Measurements from ENCODE around the gene RBM38. TPM values are rescaled to one million over a fixed set of nuclear protein-coding genes. Genes with fewer than 3 reads are reported as not detected.

Gene RBM38
- total and polyA plus RNA-seq, 5 experiments from 2014 or later, result 48.9 to 153 (median 117) TPM

DNA sequence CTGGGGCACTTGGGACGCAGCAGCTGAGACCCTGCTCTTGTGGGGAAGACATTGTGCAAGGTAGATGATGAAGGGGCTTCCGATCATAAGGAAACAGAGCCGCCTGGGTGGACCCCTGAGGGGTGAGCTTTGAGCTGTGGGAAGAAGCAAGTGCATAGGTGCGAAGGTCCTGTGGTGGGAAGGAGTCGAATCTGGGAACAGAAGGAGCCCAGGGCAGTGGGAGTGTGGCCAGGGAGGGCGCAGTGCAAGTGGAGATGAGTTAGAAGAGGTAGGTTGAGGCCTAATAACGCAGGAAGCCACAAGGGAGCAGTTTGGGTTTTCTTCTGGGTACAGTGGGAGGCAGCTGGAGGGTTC, 10.3 kb downstream of the RBM38 start:
- Mint-ChIP-seq H3K9me3 (peaks cover 0 to 3% (median 0%) of the 10 kb centered on the region in 9 donors), H3K27ac (peak overlapping the region; percentile 93 to 100 (median 98)), H3K36me3 (peaks cover 0 to 73% (median 27%) of the 10 kb centered on the region in 3 donors), H3K27me3 (no peaks in the 10 kb centered on the region), H3K4me3 (peak overlapping the region; percentile 79 to 96 (median 88)), H3K4me1 (peaks cover 35 to 87% (median 85%) of the 10 kb centered on the region in 4 donors)
- POLR2A ChIA-PET, result interaction anchor here (0.6 to 11.6 kb wide), 7 partner anchors 11 to 926 kb away, joined by 3 to 229 read pairs (median 3); partner anchors contain the start of gene RBM38
- peak in 2 of 10 donors; percentile 21 to 50 for DNase-seq
- no peak for ATAC-seq

GRCh38 chr20:57402206-57403125, 11.3 kb downstream of the RBM38 start:
- H3K27ac Mint-ChIP-seq, result peak overlapping the region; percentile 85 to 100 (median 97)
- H3K36me3 Mint-ChIP-seq, result peaks cover 0 to 73% (median 26%) of the 10 kb centered on the region in 3 donors
- H3K27me3 Mint-ChIP-seq, result no peaks in the 10 kb centered on the region
- H3K9me3 Mint-ChIP-seq, result peaks cover 0 to 3% (median 0%) of the 10 kb centered on the region in 9 donors
- DNase-seq (no peak), ATAC-seq (no peak)
- peak overlapping the region; percentile 79 to 96 (median 88) for H3K4me3 Mint-ChIP-seq
- H3K4me1 Mint-ChIP-seq, result peaks cover 35 to 86% (median 82%) of the 10 kb centered on the region in 4 donors
- POLR2A ChIA-PET, result interaction anchor here (0.8 to 11.6 kb wide), 7 partner anchors 10 to 78 kb away, joined by 3 to 229 read pairs (median 3); partner anchors contain the start of gene RBM38

DNA sequence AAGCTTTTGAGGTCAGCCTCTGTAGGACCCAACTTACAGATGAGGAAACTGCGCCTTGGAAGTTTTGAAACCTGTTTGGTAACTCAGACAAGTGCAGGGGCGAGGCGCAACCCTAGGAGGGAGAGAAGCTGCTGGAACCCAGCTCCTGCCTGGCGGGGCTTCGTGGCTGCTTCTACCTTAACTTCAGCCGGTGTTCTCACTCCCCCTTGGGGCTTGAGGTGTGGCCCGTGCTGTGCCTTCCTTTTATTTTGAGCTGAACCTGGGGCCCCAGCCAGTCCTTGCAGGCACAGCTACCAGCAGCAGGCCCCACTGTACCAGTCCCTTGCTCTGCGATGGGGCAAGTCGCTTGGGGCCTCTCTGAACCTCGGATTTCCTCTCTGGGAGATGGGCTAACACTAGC, 12.0 kb downstream of the RBM38 start:
- POLR2A ChIA-PET, result interaction anchor here (0.9 to 11.6 kb wide), 4 partner anchors 9 to 27 kb away, joined by 3 to 229 read pairs (median 115); partner anchors contain the start of gene RBM38
- peaks cover 0 to 81% (median 29%) of the 10 kb centered on the region in 3 donors for H3K36me3 Mint-ChIP-seq
- peak in 1 of 10 donors; percentile 20 for DNase-seq
- H3K27me3 Mint-ChIP-seq, result no peaks in the 10 kb centered on the region
- no peak for ATAC-seq
- H3K4me1 Mint-ChIP-seq, result peaks cover 29 to 85% (median 82%) of the 10 kb centered on the region in 4 donors
- peak overlapping the region in 8 of 10 donors; percentile 45 to 96 (median 72) for H3K4me3 Mint-ChIP-seq
- H3K9me3 Mint-ChIP-seq, result no peaks in the 10 kb centered on the region
- peak overlapping the region; percentile 60 to 98 (median 86) for H3K27ac Mint-ChIP-seq

DNA sequence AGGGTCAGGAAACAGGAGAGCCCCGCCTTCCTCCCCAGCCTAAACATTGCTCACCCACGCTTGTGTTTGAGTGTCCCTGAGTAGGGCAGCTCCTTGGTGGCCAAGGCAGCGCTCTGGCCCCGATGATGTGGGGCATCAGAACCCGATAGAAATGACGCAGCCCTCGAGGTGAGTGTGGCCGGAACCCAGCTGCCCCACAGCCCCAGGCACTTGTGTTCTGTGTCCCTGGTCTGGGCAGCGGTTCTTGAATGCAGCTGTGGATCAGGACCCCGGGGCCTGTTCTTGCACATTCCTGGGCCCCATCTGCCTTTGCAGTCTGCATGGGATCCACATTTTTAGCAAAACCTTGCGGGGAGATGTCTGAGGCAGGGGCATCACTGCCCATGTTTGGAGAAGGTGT, 12.8 kb downstream of the RBM38 start:
- no peaks in the 10 kb centered on the region for H3K27me3 Mint-ChIP-seq
- DNase-seq (peak in 1 of 10 donors; percentile 20), ATAC-seq (no peak)
- peaks cover 25 to 83% (median 75%) of the 10 kb centered on the region in 4 donors for H3K4me1 Mint-ChIP-seq
- H3K36me3 Mint-ChIP-seq, result peaks cover 0 to 84% (median 27%) of the 10 kb centered on the region in 3 donors
- POLR2A ChIA-PET, result interaction anchor here (1.6 to 11.6 kb wide), 3 partner anchors 9 to 26 kb away, joined by 9 to 229 read pairs (median 218); partner anchors contain the start of gene RBM38
- H3K9me3 Mint-ChIP-seq, result no peaks in the 10 kb centered on the region
- H3K27ac Mint-ChIP-seq, result peak overlapping the region in 9 of 10 donors; percentile 75 to 98 (median 85)
- peak overlapping the region in 9 of 10 donors; percentile 5 to 90 (median 45) for H3K4me3 Mint-ChIP-seq

GRCh38 chr20:57404419-57405072, 13.3 kb downstream of the RBM38 start:
- H3K36me3 Mint-ChIP-seq, result peaks cover 0 to 85% (median 25%) of the 10 kb centered on the region in 3 donors
- H3K9me3 Mint-ChIP-seq, result no peaks in the 10 kb centered on the region
- H3K27me3 Mint-ChIP-seq, result no peaks in the 10 kb centered on the region
- peak overlapping the region in 7 of 10 donors; percentile 12 to 63 (median 30) for H3K4me3 Mint-ChIP-seq
- no peak for ATAC-seq
- H3K4me1 Mint-ChIP-seq, result peaks cover 22 to 81% (median 71%) of the 10 kb centered on the region in 4 donors
- DNase-seq, result peak in 1 of 10 donors; percentile 20
- POLR2A ChIA-PET, result interaction anchor here (1.6 to 11.6 kb wide), 3 partner anchors 9 to 25 kb away, joined by 9 to 229 read pairs (median 218); partner anchors contain the start of gene RBM38
- H3K27ac Mint-ChIP-seq, result peak overlapping the region in 7 of 10 donors; percentile 47 to 97 (median 75)

DNA sequence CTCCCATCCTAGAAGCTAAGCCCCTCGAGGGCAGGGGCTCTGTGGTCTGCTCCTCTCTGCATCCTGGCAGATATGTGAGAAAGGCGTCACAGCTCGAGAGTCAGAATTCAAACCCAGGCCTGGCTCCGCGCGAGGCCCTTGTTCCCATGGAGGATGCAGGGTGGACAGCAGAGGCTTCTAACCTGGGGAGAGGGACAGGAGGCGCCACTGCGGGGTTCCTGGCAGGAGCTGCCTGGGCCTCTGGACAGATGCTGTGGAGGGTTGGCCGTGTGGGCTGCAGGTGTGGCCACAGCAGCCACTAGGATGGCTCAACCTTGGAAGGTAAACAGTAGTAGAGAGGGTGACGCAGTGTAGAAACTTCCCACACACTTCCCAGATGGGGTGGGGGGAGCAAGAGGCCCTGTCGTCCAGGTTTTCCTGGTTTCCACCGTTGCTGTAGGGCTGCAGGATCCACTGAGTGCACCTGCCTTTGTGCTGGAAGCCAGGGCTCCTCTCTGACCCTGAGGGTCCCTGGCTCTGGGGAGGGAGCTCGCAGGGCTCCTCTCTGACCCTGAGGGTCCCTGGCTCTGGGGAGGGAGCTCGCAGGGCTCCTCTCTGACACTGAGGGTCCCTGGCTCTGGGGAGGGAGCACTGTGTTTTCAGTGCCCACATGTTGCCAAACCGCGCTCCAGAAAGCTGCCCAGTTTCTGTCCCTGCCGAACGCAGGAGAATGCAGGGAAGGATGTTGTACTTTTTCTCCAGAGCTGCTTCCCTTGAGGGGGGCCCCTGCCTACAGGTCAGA, 14.2 kb downstream of the RBM38 start:
- DNase-seq (no peak), ATAC-seq (no peak)
- H3K27ac Mint-ChIP-seq, result peak overlapping the region in 7 of 10 donors; percentile 47 to 90 (median 52)
- peak overlapping the region in 8 of 10 donors; percentile 13 to 63 (median 32) for H3K4me3 Mint-ChIP-seq
- peaks cover 0 to 85% (median 27%) of the 10 kb centered on the region in 3 donors for H3K36me3 Mint-ChIP-seq
- peaks cover 26 to 79% (median 69%) of the 10 kb centered on the region in 4 donors for H3K4me1 Mint-ChIP-seq
- POLR2A ChIA-PET, result interaction anchor here (0.6 to 11.6 kb wide), 6 partner anchors 7 to 1762 kb away, joined by 3 to 229 read pairs (median 22); partner anchors contain the start of gene RBM38
- no peaks in the 10 kb centered on the region for H3K27me3 Mint-ChIP-seq
- H3K9me3 Mint-ChIP-seq, result no peaks in the 10 kb centered on the region

DNA sequence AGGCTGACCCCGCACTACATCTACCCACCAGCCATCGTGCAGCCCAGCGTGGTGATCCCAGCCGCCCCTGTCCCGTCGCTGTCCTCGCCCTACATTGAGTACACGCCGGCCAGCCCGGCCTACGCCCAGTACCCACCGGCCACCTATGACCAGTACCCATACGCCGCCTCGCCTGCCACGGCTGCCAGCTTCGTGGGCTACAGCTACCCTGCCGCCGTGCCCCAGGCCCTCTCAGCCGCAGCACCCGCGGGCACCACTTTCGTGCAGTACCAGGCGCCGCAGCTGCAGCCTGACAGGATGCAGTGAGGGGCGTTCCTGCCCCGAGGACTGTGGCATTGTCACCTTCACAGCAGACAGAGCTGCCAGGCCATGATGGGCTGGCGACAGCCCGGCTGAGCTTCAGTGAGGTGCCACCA, 16.4 kb downstream of the RBM38 start:
- H3K27me3 Mint-ChIP-seq, result no peaks in the 10 kb centered on the region
- H3K4me1 Mint-ChIP-seq, result peaks cover 23 to 70% (median 61%) of the 10 kb centered on the region in 4 donors
- peak overlapping the region in 8 of 10 donors; percentile 22 to 96 (median 70) for H3K27ac Mint-ChIP-seq
- peak in 3 of 10 donors; percentile 14 to 36 (median 34) for DNase-seq
- peak in 1 of 2 donors; percentile 29 for ATAC-seq
- H3K4me3 Mint-ChIP-seq, result peak overlapping the region in 5 of 10 donors; percentile 10 to 66 (median 29)
- no peaks in the 10 kb centered on the region for H3K9me3 Mint-ChIP-seq
- POLR2A ChIA-PET, result interaction anchor here (0.6 to 11.6 kb wide), 4 partner anchors 9 to 1615 kb away, joined by 4 to 218 read pairs (median 20); partner anchors contain the start of gene RBM38
- H3K36me3 Mint-ChIP-seq, result peaks cover 0 to 65% (median 20%) of the 10 kb centered on the region in 3 donors

DNA sequence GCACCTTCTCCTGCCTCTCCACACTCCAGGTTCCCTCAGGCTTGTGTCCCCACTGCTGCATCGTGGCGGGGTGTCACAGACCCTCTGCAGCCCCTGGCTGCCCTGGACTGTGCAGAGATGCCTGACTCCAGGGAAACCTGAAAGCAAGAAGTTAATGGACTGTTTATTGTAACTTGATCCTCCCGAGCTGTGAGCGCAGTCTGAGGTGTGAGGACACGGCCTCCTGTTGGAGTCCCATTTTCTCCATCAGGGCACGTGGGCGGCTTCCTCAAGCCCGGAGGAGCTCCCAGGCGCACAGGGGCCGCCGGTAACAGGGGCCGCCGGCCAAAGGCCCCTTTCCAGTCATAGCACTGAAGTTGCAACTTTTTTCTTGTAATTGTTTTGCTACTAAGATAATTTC, 16.9 kb downstream of the RBM38 start:
- Mint-ChIP-seq H3K4me3 (peak overlapping the region in 2 of 10 donors; percentile 29 to 66), H3K9me3 (no peaks in the 10 kb centered on the region), H3K27me3 (no peaks in the 10 kb centered on the region), H3K4me1 (peaks cover 21 to 67% (median 58%) of the 10 kb centered on the region in 4 donors), H3K36me3 (peaks cover 0 to 60% (median 20%) of the 10 kb centered on the region in 3 donors), H3K27ac (peak overlapping the region in 4 of 10 donors; percentile 29 to 96 (median 69))
- POLR2A ChIA-PET, result interaction anchor here (0.6 to 11.6 kb wide), 4 partner anchors 10 to 1614 kb away, joined by 4 to 218 read pairs (median 20); partner anchors contain the start of gene RBM38
- ATAC-seq (no peak), DNase-seq (no peak)

- no peaks in the 10 kb centered on the region for H3K27me3 Mint-ChIP-seq
- peak in 1 of 2 donors; percentile 7 for ATAC-seq
- H3K4me3 Mint-ChIP-seq, result peak overlapping the region in 2 of 10 donors; percentile 4 to 73
- peak in 1 of 10 donors; percentile 23 for DNase-seq
- peak overlapping the region in 3 of 10 donors; percentile 6 to 96 (median 91) for H3K27ac Mint-ChIP-seq
- H3K9me3 Mint-ChIP-seq, result no peaks in the 10 kb centered on the region
- peaks cover 0 to 55% (median 20%) of the 10 kb centered on the region in 3 donors for H3K36me3 Mint-ChIP-seq
- POLR2A ChIA-PET, result interaction anchor here (1.0 to 5.2 kb wide), 3 partner anchors 9 to 25 kb away, joined by 3 to 35 read pairs (median 4); no protein-coding TSS in a partner anchor
- peaks cover 21 to 62% (median 55%) of the 10 kb centered on the region in 4 donors for H3K4me1 Mint-ChIP-seq
Measured at GRCh38 chr20:57408536-57409233, 17.5 kb downstream of the RBM38 start.

DNA sequence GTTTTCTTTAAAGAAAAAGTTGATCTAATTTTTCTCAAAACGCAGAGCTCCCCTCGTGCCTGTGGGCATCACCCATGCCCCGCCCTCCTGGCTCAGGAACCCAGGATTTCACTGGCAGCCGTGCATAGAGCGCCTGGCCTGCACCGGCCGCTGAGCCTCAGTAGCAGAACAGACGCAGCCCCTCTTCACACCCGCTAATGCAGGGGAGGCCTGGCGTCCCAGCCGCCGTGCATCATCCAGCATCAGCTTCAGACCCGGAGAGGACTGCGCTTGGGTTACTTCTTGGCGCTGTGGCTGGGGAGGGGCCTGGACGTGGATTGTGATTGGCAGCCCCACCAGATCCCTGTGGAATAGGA, 18.1 kb downstream of the RBM38 start:
- Mint-ChIP-seq H3K36me3 (peaks cover 0 to 49% (median 18%) of the 10 kb centered on the region in 3 donors), H3K4me3 (peak overlapping the region in 3 of 10 donors; percentile 22 to 52 (median 48)), H3K9me3 (no peaks in the 10 kb centered on the region), H3K27me3 (no peaks in the 10 kb centered on the region), H3K4me1 (peaks cover 21 to 56% (median 49%) of the 10 kb centered on the region in 4 donors), H3K27ac (peak overlapping the region in 4 of 10 donors; percentile 32 to 96 (median 77))
- peak in 1 of 2 donors; percentile 9 for ATAC-seq
- peak in 1 of 10 donors; percentile 15 for DNase-seq
- POLR2A ChIA-PET, result interaction anchor here (1.0 to 5.2 kb wide), 3 partner anchors 9 to 24 kb away, joined by 3 to 35 read pairs (median 4); no protein-coding TSS in a partner anchor
